GM21360 (cell line): ENCODE data around the gene FTSJ1.
"Not testable (repeated sequence)": the region's sequence is repeated elsewhere in the genome, so short reads cannot be mapped to it uniquely, and the experiment has no call there.

Experiments
- ATAC-seq: cut with Tn5 transposase; IDR thresholded peaks from one replicate; pipeline ENCODE4 v1.9.1; 2021; ENCODE audit warnings: mild to moderate bottlenecking, moderate library complexity; ENCODE audit not compliant: unreplicated experiment

FTSJ1 gene

DNA sequence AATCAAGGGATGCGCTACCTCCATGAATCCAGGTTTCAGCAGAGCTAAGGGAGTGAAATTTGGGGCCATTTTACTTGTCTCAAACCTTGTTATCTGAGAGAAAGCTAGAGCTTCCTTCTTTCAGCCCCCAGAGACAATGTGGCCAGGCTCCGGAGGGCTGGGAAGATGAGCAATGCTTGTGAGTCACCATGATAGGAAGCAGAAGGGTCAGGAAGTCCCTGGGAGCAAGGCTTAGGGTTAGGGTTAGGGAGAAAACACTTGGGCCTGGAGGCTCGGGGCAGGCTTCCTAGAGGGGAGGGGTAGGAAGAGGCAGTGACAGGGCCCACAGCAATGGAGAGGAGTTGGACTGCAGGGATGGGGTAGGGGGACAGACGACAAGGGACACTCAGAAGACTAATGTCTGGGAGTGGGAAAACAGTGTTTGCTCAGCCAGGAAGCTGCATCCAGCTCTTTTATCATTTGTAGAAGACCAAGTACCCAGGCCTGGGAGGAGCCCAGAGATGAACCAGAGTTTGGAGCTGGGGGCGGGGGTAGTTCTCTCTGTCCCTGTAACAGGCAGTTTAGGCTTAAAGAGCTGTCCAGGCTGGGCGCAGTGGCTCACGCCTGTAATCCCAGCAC, 16.4 kb downstream of the FTSJ1 start:
- ATAC-seq = no peak

DNA sequence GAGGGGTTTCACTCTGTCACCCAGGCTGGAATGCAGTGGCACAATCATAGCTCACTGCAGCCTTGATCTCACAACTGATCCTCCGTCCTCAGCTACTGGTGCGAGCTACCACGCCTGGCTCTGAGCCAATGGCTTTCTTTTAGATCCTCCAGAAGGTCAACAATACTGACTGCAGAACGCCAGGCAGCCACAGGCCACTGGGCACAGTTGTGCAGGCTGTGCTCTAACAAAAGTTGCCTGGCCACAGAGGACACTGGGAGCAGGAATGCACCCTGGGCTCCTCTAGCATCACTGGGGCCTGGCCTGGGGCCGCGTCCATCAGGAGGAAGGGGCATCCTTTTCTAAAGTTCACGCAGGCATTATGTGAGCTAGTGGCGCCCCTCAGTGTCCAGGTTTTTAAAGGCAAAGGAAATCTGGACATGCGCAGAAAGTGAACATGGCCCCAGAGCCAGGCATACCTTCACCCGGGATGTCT, 17.9 kb downstream of the FTSJ1 start:
- ATAC-seq = no peak

DNA sequence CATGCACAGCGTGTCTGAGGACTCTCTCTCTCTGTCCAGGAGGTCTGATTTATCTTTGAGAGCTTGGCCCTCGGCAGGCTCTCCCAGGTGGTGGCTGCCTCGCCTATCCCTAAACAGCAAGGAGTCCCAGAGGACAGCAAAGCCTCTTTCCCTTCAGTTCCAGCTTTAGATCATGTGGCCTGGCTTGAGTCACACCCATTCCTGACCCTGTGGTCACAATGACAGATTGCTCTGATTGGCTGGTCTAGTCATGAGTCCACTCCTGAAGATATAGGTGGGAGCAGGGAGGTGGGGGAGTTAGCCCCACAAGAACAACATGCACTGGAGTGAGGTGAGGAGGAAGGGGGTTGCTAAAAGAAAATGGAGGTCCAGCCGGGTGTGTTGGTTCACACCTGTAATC, 20.7 kb downstream of the FTSJ1 start:
- no peak for ATAC-seq

DNA sequence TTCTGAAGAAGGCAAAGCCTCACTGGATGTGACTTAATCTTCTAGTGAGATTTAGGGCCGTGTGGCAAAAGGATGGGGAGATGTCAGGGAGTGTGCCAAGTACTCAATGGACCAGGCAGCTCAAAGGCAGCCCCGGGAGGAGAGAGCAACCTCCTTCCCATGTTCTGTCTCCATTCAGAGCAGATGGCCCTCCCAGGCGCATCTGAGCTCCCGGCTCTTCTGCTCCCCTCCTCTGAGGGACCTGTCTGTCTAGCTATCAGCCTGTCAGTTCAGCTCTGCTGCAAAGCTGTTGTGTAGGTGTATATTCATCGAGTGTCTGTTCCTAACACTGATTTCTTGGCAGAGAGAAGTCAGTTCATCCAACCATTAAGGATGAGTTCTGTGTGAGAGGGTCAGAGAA, 21.9 kb downstream of the FTSJ1 start:
- no peak for ATAC-seq

DNA sequence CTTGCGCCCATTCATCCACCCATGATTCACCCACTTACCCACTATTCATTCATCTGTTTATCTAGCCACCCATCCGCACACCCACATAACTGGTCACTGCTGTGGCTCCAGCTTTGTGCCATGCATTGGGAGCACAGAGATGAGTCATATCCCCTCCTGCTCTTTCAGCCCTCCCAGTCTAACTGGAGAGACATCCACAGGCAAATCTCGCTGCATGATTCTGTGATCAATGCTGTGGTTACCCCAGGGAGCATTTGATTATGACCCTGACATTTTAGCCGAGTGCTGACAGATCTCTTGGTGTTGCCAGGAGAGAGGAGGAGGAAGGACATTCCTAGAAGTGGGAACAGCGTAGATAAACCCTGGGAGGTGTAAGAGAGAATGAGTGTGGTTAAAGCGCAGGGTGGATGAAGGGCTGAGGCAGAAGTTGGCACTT, 22.4 kb downstream of the FTSJ1 start:
- ATAC-seq = no peak

DNA sequence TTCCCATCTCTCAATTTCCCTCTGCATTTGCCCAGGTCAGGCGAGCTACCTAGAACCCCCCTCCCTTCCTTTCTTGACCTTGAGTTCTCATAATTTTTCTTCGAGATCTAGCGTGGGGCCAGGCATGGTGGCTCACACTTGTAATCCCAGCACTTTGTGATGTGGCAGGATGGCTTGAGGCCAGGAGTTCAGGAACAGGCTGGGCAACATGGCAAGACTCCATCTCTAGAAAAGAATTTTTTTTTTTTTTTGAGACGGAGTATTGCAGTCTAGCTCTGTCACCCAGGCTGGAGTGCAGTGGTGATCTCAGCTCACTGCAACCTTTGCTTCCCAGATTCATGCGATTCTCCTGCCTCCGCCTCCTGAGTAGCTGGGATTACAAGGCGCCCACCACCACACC, 28.3 kb downstream of the FTSJ1 start:
- ATAC-seq = no peak

DNA sequence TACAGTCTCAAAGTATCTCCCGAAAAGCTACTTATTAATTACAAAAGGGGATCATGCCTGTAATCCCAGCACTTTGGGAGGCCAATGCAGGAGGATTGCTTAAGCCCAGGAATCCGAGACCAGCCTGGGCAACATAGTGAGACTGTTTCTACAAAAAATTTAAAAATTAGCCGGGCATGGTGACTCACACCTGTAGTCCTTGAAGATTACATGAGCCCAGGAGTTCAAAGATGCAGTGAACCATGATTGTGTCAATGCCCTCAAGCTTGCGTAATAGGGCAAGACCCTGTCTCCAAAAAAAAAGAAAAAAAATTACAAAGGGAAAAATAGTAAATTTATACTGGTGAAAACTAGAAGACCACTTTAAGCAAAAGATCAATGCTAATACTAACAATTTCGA, 29.5 kb downstream of the FTSJ1 start:
- ATAC-seq = no peak

DNA sequence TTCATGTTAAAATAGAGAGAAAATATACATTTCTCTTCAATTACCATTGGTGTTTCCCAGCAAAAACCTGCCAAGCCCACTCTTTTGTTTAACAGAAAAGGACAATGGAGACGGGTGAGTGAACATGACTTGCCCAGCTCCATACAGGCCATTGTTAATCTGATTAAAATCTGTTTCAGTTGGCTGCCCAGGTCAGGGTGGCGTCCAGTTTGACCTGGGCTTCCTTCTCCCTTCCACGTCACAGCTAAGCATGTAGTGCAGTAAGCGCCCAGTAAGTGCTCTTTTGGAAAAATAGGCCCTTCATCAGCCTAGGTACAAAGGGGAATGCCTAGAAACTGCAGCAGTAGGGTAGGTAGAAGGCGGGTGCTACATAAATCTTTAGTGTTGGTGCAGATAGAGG, 31.2 kb downstream of the FTSJ1 start:
- no peak for ATAC-seq

DNA sequence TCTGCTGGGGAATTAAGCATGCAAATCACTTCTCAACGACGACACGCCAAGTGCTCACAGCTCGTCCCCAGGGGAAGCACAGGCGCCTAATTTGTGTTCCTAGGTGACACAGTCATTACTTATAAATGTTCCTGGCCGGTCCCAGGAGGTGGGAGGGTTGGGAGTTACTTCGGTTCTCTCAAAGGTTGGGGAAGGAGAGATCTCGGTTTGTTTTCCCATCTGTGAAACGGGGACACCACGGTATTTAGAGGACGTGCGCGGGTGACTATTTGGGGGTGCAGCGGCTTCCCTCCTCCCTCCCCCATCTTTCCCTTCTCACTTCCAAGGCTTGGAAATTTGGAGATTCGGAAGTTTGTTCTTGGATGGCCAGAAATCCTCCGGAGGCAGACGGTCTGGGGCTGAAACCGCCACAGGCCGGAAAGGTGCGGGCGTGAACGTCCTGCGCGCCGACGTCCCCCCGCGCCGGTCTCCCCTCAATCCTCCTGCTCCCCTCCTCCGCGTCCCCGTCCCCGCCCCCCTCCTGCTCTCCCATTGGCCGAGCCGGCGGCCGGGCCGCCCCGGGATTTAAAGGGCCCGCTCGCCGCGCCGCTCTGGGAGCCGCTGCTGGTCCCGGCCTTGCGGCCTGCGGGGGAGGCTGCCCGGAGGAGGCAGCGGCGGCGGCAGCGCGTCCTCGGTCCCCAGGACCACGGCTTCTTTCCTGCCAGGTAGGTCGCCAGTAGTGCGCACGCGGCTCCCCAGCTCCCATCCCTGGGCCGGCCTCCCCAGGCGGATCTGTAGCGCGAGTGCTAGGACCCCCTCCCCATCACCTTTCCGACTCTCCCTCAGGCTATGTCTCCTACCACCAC, 32.6 kb downstream of the FTSJ1 start, which contains the start of gene PORCN:
PORCN (plus strand) TSS at position 593 of the 845 bp plus-strand sequence. CDS start 829 bp downstream, outside the sequence.
- peak; percentile 72 for ATAC-seq

DNA sequence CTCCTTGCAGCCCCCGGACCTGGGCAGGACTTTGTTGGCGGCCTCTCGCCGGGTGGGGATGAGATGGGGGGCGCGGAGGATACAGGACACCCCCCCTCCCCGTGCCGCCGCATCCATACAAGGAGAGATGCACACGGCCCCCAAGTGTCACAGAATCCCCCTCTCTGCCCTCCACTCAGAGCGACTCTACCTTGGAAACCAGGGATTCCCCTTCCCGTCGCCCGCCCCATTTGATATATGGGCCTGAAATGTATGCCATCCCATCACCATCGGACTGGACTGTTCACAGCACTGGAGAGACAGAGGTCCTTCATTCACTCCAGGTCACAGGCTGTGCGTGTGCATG, 33.2 kb downstream of the FTSJ1 start:
- ATAC-seq = no peak

DNA sequence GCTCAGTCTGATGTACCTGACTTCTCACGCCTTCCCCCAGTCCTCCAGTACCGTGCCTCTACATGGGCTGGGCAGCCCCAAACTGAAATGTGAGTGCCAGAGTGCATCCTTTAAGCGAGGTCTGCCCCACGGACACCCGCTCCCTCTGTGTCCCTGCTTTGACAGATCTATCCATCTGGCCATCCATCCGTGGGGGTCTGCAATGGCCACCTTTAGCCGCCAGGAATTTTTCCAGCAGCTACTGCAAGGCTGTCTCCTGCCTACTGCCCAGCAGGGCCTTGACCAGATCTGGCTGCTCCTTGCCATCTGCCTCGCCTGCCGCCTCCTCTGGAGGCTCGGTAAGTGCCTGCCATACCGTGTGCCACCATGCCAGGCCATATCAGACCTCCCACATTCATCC, 33.6 kb downstream of the FTSJ1 start:
- no peak for ATAC-seq

DNA sequence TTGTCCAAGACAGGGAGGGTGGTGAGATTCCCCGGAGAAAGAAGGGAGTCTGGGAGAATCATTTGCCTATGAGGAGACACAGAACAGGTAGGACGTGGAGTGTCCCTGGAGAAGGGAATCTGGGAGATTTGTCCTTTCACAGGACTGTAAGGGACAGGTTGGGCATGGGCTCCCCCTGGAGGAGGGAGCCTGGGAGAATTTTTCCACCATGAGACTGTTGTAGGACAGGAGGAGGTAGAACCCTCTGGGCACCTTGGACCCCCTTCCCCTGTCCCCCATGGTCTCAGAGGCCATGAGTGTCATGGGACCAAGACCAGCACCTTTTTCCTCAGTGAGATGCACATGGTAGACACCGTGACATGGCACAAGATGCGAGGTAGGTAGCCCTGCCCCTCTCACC, 35.6 kb downstream of the FTSJ1 start:
- ATAC-seq = no peak

DNA sequence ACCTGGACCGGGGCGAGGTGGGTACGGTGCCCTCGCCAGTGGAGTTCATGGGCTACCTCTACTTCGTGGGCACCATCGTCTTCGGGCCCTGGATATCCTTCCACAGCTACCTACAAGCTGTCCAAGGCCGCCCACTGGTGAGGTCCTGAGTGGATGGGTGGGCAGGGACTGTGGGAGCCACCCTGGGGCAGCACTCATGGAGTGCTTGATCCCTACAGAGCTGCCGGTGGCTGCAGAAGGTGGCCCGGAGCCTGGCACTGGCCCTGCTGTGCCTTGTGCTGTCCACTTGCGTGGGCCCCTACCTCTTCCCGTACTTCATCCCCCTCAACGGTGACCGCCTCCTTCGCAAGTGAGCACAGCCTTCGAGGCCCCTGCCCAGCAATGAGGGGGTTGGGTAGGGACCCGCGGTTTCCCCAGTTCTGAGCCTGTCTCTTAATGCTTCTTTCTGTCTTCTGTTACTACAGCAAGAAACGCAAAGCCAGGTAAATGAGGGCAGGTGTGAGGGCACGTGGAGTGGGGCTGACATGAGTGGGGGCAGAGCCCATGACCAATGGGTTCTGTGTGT, 36.5 kb downstream of the FTSJ1 start:
- no peak for ATAC-seq

DNA sequence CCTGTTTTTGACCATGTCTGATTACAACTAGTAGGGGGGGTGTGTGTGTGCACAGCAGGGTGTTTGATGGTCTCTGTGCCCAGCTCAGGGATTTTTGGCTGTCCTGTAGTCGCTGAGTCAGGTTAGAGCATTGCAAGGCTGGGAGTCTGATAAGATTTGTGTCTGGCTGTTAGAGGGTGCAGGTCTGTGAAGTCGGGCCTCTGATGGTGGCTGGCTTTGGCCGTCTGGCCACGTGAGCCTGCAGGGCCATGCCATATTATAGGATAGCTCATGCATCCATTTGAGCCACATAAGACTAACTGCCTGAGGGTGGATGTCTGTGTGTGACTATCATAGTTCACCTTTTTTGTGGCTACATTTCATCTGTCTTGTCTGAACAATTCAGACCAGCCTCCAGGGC, 37.7 kb downstream of the FTSJ1 start:
- ATAC-seq = no peak

DNA sequence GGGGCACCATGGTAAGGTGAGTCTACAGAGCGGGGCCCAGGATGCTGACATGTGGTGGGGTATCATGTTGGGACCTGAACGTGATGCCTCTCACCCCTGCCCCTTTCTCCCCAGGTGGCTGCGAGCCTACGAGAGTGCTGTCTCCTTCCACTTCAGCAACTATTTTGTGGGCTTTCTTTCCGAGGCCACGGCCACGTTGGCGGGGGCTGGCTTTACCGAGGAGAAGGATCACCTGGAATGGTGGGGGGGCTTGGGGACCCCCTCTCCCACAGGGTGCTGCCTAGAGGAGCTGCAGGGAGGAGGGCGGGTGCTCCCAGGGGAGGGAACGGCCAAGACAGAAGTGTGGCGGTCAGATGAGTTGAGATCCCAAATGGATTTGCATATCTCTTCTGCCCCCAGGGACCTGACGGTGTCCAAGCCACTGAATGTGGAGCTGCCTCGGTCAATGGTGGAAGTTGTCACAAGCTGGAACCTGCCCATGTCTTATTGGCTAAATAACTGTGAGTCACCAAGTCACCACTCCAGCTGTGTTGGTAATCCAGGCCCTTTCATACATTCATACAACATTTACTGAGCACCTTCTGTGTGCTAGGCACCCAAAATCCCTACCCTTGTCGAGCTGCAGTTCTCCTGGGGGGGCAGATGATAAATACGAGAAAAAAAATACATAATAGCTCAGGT, 38.3 kb downstream of the FTSJ1 start:
- ATAC-seq = no peak

DNA sequence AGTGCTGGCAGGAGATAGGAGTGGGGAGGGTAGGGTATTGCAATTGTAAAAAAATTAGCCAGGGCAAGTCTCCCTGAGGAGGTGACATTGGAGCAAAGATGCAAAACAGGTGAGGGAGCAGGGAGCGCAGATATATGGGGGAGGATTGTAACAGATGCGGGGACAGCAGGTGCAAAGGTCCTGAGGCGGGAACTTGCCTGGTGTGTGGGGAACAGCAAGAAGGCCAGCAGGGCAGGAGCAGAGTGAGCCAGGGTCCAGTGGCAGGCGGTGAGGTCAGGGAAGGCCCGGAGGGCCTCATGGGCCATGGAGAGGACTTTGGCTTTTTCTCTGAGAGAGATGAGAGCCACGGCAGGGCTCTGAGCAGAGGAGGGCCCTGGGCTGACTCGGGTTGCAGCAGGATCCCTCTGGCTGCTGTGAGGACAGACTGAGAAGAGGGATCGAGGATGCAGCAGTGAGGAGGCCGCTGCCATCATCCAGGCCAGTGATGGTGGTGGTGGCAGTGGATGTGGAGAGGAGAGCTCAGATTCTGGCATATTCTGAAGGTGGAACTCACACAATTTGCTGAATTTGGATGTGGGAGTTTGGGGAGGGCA, 39.0 kb downstream of the FTSJ1 start:
- ATAC-seq = no peak

DNA sequence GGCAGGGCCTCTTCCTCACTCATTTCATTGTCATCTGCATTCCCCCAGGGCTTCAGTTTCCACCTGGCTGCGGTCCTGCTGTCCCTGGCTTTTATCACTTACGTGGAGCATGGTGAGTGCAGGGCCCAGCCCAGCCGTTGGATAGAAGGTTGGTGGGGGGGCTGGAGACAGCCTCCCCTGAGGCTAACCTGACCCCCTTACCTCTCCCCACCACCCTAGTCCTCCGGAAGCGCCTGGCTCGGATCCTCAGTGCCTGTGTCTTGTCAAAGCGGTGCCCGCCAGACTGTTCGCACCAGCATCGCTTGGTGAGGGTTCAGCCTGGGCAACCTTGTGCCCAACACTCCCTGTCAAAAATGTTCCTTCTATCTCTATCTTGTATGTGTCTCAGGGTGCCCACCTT, 39.8 kb downstream of the FTSJ1 start:
- no peak for ATAC-seq

DNA sequence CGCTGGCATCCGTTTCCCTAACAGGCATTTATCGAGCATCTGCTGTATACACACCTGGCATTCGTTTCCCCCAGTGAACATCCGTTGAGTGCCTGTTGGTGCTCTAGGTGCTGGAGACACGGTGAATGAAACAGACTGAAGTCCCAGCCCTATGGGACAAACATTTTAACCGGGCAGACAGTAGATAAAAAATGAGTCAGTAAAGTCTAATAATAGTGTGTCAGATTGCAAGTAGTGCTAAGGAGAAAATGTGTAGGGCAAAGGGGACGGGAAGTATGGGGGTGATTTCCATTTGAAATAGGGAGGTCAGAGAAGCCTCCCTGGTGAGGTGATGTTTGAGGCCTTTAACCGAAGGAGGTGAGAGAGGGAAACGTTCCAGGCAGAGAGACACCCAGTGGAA, 40.3 kb downstream of the FTSJ1 start:
- ATAC-seq = no peak

DNA sequence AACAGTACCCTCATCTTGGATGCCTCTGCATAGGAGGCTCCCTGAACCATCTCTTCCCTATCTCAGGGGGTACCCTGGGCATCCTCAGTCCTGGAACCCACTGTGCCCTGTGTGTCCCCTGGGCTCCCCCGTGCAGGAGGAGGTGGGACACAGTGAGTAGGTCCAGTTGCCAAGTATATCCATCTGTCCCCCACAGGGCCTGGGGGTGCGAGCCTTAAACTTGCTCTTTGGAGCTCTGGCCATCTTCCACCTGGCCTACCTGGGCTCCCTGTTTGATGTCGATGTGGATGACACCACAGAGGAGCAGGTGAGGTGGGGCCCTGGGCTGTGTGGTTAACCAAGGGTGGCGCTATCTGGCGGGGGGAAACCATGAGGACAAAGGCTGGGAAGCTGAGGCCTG, 41.0 kb downstream of the FTSJ1 start:
- no peak for ATAC-seq

DNA sequence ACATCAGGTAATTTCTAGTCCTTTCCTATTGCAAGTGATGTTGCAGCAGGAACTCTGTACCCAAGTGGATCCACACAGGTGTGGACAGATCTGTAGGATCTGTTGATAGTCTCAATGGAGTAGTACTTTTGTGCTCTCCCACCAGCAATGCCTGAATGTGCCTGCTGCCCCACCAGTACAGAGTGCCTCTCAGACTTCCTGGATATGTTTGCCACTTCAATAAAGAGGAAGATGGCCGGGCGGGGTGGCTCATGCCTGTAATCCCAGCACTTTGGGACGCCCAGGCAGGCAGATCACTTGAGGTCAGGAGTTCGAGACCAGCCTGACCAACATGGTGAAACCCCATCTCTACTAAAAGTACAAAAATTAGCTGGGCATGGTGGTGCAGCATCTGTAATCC, 43.5 kb downstream of the FTSJ1 start:
- not testable (repeated sequence) for ATAC-seq

DNA sequence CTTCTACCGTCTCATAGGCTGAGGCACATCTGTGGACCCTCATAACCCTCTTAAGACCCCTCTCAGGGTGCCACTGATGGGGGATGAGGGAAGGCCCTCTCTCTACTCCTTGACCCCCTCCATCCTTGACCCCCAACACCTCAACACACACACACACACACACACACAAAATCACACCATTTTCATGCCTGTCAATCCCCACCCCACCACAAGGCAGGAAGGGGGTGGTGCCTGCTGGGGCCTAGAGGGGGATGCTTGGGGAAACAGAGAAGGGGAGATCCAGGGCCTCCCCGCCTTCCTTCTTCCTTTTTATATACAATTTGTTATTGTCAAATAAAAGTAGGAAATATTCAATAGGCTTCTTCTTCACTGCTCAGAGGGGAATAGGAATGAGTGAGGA, 44.5 kb downstream of the FTSJ1 start:
- ATAC-seq = no peak
